ENCODE results near the gene KCNG2. TPM values are rescaled to one million over a fixed set of nuclear protein-coding genes. Genes with fewer than 3 reads are reported as not detected.

KCNG2 gene
- total RNA-seq, 2 experiments from 2014 or later: not detected

DNA sequence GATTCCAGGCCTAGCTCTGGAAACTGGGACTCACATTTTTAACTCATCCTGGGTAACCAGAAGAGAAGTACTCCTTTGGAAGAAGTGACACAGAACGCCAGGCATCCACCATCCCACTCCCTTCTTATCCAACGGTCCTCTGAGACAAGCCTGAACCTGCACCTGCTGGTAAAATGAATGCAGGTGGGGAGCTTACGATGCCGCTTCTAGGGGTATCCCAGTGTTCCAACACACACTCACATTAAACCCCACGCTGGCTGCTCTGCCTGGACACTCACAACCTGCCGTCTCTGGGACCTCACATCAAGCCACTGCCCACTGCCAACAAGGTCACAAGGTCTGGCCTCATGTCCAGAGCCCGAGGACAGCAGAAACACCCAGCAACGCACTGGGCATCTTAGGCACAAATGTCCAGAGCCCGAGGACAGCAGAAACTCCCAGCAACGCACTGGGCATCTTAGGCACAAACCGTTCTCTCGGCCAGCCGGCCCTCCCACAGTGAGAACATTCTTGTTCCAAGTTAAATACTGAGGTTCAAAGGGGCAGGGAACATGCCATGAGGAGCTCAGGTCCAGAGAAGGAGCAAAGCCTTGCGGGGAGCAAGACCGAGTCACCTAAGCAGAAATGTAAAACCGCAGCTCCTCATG is 143.9 kb downstream of the KCNG2 start:
- peaks cover 31% of the 10 kb centered on the region for H3K4me1 Mint-ChIP-seq (ENCODE audit: low read depth)
- Histone ChIP-seq H3K9me3 (ENCODE audit: control insufficient read depth in 1 of 2, insufficient read depth in 1 of 2, low read length in 2 of 2) (peaks cover 0 to 25% of the 10 kb centered on the region in 2 experiments), H3K27ac (ENCODE audit: low read depth in 1 of 2, low read length in 2 of 2) (no peak overlapping the region), H3K4me1 (ENCODE audit: insufficient read depth, low read length) (peaks cover 24% of the 10 kb centered on the region), H3K27me3 (ENCODE audit: control insufficient read depth in 1 of 2, insufficient read depth in 2 of 2, low read length in 2 of 2) (no peaks in the 10 kb centered on the region), H3K4me3 (ENCODE audit: low read length) (no peak overlapping the region), H3K36me3 (ENCODE audit: insufficient read depth, low read length) (peaks cover 36% of the 10 kb centered on the region)
- H3K36me3 Mint-ChIP-seq (ENCODE audit: low read depth): peaks cover 69% of the 10 kb centered on the region
- intact Hi-C loops (cut with DNase I, micrococcal nuclease): no loop called here
- DNase-seq: no peak
- H3K27ac Mint-ChIP-seq: no peak overlapping the region
- no peaks in the 10 kb centered on the region for H3K9me3 Mint-ChIP-seq
- no peak for TF ChIP-seq CTCF (IDR thresholded peaks at IDR 0.05)
- POLR2A ChIA-PET: no interaction called here
- no peaks in the 10 kb centered on the region for H3K27me3 Mint-ChIP-seq
- no peak overlapping the region for H3K4me3 Mint-ChIP-seq
- ATAC-seq (ENCODE audit: poor library complexity): no peak
- CTCF ChIA-PET: no interaction called here

GRCh38 chr18:79942211-79942610 is 144.5 kb downstream of the KCNG2 start:
- peaks cover 34% of the 10 kb centered on the region for H3K4me1 Mint-ChIP-seq (ENCODE audit: low read depth)
- POLR2A ChIA-PET: no interaction called here
- DNase-seq: no peak

GRCh38 chr18:79942786-79943607 is 145.3 kb downstream of the KCNG2 start:
- H3K27me3 Mint-ChIP-seq: no peaks in the 10 kb centered on the region
- H3K9me3 Mint-ChIP-seq: no peaks in the 10 kb centered on the region
- Histone ChIP-seq H3K36me3 (ENCODE audit: insufficient read depth, low read length) (peaks cover 37% of the 10 kb centered on the region), H3K9me3 (ENCODE audit: control insufficient read depth in 1 of 2, insufficient read depth in 1 of 2, low read length in 2 of 2) (peaks cover 0 to 12% of the 10 kb centered on the region in 2 experiments), H3K27ac (ENCODE audit: low read depth in 1 of 2, low read length in 2 of 2) (no peak overlapping the region), H3K27me3 (ENCODE audit: control insufficient read depth in 1 of 2, insufficient read depth in 2 of 2, low read length in 2 of 2) (no peaks in the 10 kb centered on the region), H3K4me3 (ENCODE audit: low read length) (no peak overlapping the region), H3K4me1 (ENCODE audit: insufficient read depth, low read length) (peaks cover 27% of the 10 kb centered on the region)
- no peak for TF ChIP-seq CTCF (IDR thresholded peaks at IDR 0.05)
- H3K36me3 Mint-ChIP-seq (ENCODE audit: low read depth): peaks cover 55% of the 10 kb centered on the region
- H3K27ac Mint-ChIP-seq: no peak overlapping the region
- ChIA-PET CTCF (no interaction called here), POLR2A (no interaction called here)
- ATAC-seq (ENCODE audit: poor library complexity) (no peak), DNase-seq (no peak)
- peaks cover 36% of the 10 kb centered on the region for H3K4me1 Mint-ChIP-seq (ENCODE audit: low read depth)
- intact Hi-C loops (cut with DNase I, micrococcal nuclease): no loop called here
- no peak overlapping the region for H3K4me3 Mint-ChIP-seq

More at GRCh38 chr18:79942211-79942610, 144.5 kb downstream of the KCNG2 start:
- Histone ChIP-seq H3K27me3 (ENCODE audit: control insufficient read depth in 1 of 2, insufficient read depth in 2 of 2, low read length in 2 of 2) (no peaks in the 10 kb centered on the region), H3K4me3 (ENCODE audit: low read length) (no peak overlapping the region), H3K4me1 (ENCODE audit: insufficient read depth, low read length) (peaks cover 24% of the 10 kb centered on the region), H3K27ac (ENCODE audit: low read depth in 1 of 2, low read length in 2 of 2) (no peak overlapping the region), H3K9me3 (ENCODE audit: control insufficient read depth in 1 of 2, insufficient read depth in 1 of 2, low read length in 2 of 2) (peaks cover 0 to 19% of the 10 kb centered on the region in 2 experiments), H3K36me3 (ENCODE audit: insufficient read depth, low read length) (peaks cover 36% of the 10 kb centered on the region)
- intact Hi-C loops (cut with DNase I, micrococcal nuclease): no loop called here
- H3K27ac Mint-ChIP-seq: no peak overlapping the region
- ATAC-seq (ENCODE audit: poor library complexity): no peak
- H3K9me3 Mint-ChIP-seq: no peaks in the 10 kb centered on the region
- CTCF ChIA-PET: no interaction called here
- no peaks in the 10 kb centered on the region for H3K27me3 Mint-ChIP-seq
- no peak overlapping the region for H3K4me3 Mint-ChIP-seq
- TF ChIP-seq CTCF (IDR thresholded peaks at IDR 0.05): no peak
- H3K36me3 Mint-ChIP-seq (ENCODE audit: low read depth): peaks cover 63% of the 10 kb centered on the region

Measured in CD4-positive, alpha-beta T cell (primary cell).